Smooth muscle cell of the brain vasculature (primary cell): Measurements from ENCODE around the gene MMP11.

ENCODE experiments used
- DNase-seq: peaks from one replicate; pipeline ENCODE4 v3.0.0-alpha.2; 2012; ENCODE audit warnings: low read depth, low spot score

The MMP11 gene

GRCh38 chr22:23801238-23801821 lies 28.7 kb downstream of the MMP11 start:
- DNase-seq, result no peak

DNA sequence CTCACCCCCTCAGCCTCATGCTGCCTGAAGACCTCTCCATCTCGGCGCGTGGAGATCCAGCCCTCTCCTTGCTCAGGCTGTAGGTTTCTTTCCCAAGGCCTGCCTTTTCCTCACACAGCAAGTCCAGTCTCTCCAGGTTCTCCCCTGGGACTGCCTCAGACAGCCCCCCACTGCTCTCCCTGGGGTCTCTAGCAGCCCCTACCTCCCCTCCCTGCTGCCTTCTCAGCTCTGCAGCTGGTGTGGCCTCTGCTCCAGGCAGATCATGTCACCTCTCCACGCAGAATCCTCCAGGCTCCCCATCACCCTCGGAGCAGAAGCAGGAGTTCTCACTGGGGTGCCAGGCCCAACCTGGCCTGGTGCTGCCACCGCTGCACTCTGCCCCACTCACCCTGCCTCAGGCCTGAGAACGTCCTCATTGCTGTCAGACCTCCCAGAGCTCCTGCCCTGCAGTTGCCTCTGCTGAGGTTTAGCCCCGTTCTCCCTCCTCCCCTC lies 29.3 kb downstream of the MMP11 start:
- no peak for DNase-seq

DNA sequence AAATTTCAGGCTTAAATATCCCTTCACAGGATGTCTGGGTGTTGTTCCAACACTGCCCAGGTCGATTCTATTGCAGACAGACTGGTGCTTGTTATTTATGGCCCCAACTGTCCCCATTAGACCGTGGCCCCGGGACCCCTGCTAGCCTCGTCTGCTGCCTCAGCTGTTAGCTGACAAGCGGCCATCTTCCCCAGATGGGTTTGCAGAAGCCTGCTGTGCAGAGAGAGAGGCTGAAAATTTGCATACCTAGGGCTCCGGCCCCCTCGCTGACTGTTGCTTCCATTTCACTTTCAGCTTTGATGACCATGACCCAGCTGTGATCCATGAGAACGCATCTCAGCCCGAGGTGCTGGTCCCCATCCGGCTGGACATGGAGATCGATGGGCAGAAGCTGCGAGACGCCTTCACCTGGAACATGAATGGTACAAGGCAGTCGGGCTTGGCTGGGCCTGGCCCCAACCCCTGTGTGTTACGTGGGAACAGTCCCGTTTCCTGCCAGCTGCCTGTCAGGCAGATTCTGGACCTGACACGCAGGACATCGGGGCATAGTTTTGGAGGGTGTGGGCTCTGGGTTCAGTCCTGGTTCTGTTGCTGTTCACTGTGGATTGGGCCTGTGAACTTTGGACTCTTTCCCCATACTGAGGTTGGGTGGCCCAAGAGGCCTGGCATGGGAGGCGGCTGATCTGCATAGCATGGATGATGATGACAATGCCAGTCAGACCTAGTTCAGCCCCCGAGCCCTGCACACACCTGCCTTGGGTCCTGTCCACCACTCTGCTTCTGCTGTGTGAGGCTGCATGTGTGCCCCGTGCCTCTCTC lies 30.6 kb downstream of the MMP11 start:
- no peak for DNase-seq

GRCh38 chr22:23804781-23805291 lies 32.2 kb downstream of the MMP11 start:
- no peak for DNase-seq

GRCh38 chr22:23806837-23807236 lies 34.2 kb downstream of the MMP11 start:
- no peak for DNase-seq

- no peak for DNase-seq
Measured at GRCh38 chr22:23812378-23812777, 39.7 kb downstream of the MMP11 start.

- DNase-seq, result no peak
Measured at GRCh38 chr22:23815541-23816155, 43.0 kb downstream of the MMP11 start.

DNA sequence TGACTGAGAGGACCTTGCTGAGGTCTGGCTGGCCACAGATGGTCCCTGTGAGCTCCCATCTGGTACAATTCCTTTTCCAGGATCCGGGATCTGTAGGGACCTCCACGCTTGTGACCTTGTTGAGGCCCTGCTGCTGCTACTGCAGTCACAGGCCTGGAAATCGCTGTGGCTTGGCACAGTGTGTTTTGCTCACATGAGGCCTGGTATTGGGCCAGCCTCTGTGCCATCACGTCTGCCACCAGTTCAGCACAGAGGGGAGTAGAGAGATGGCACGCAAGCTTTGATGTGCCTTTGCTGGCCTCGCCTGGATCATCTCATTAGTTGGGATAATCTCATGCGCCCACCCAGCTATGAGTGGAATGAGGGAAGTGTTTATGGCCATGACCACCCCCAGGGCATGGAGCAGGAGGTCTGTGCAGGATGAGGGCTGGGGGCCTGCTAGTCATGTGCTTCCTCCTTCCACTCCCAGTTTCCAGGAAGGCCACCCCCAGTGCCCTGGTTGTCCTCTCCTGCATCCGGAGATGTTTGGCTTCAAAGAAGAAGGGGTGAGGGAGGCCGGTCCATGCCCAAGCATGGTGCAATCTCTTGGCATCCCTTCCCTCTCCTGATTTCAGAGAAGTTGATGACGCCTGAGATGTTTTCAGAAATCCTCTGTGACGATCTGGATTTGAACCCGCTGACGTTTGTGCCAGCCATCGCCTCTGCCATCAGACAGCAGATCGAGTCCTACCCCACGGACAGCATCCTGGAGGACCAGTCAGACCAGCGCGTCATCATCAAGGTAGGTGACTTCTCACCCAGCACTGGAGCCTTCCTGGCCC lies 43.7 kb downstream of the MMP11 start:
- DNase-seq, result no peak

DNA sequence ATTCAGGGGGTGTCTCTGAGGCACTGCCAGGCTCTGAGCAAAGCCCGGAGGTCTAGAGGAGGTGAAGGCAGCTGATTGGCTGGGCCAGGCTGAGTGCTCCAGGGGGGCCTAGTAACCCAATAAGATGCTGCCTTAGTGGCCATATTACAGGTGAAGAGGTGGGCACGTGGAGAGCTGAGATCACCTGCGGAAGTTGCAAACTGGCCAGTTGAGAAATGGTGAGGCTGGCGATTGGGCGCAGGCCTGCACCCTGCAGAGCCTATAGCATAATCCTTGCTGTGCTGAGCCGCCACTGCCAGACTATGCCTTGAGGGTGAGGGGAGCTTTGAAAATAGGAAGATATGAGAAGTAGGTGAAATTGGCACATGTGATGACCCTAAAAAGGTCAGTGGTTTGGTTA lies 44.5 kb downstream of the MMP11 start:
- DNase-seq, result no peak

DNA sequence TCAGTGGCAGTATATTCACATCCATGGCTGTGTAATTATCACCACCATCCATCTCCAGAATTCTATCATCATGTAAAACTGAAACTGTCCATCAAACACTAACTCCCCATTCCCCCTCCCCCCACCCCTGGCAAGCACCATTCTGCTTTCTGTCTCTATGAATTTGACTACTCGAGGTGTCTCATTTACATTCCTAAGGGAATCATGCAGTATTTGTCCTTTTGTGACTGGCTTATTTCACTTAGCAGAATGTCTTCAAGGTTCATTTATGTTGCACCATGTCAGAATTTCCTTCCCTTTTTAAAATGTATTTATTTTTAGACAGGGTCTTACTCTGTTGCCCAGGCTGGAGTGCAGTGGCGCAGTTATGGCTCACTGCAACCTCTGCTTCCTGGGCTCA lies 45.9 kb downstream of the MMP11 start:
- DNase-seq, result no peak

GRCh38 chr22:23820748-23821211 lies 48.1 kb downstream of the MMP11 start:
- DNase-seq, result no peak

DNA sequence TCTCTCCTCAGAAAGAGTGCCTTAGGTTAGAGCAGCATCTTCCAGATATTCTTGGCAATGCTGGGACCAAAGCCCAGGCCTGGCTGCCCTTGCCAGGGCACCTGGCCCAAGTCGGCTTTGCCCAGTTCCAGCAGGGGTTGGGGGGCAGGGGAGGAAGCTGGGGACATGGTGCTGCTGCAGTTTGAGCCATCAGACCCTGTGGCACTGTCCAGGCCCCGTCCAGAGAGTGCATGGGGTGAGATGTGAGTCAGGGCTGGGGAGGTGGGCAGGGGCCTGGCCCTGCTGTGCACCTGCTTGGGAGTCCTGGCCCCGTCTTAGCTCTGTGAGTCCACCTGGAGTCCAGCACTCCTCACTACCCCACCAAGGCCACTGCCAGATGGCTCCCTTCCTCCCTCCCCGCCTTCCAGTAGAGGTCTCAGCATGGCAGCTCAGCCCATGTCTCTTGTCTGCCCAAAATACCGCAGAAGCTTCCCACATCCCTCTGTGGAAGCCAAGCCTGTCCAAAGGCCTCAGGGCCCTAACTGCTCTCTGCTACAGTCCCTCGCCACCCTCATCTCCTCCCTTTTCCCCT lies 49.5 kb downstream of the MMP11 start:
- no peak for DNase-seq

GRCh38 chr22:23823331-23823791 lies 50.7 kb downstream of the MMP11 start:
- DNase-seq, result no peak

- no peak for DNase-seq
Measured at GRCh38 chr22:23824476-23825245, 52.0 kb downstream of the MMP11 start.

DNA sequence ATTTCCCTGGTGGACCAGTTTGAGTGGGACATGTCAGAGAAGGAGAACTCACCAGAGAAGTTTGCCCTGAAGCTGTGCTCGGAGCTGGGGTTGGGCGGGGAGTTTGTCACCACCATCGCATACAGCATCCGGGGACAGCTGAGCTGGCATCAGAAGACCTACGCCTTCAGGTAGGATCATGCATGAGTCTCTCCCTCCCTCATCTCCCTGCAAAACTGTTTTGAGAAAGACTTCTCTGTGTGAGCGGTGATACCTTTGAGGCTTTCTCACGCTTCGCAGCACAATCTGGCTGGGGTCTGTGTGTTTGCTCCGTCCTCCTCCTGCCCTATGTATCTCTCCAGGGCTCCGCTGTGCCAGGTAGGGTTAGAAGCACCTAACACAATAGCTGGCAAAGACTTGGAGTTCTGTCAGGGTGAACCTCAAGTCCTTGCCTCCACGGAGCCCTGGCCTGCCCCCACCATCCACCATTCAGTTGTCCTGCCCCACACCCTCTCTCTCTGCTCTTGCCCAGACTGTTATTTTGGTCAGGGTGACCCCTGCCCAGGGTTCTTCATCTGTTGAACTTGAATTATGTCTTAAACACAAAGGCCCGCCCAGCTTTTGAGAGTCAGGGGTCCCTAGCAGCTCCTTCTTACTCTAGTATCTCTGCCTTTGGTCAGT lies 52.7 kb downstream of the MMP11 start:
- no peak for DNase-seq

- peak; percentile 51 for DNase-seq
Measured at GRCh38 chr22:23826510-23827350, 54.1 kb downstream of the MMP11 start.

- no peak for DNase-seq
Measured at GRCh38 chr22:23827351-23827995, 54.8 kb downstream of the MMP11 start.
